ENCODE data around the gene NCOA1.

Gene NCOA1

GRCh38 chr2:24497685-24498084, 6.6 kb downstream of the NCOA1 start:
- CTCF ChIA-PET = interaction anchor here (1.0 kb wide), 1 partner anchor 76 kb away, joined by 3 read pairs; no protein-coding TSS in a partner anchor

GRCh38 chr2:24498121-24498520, 7.1 kb downstream of the NCOA1 start:
- POLR2A ChIA-PET = no interaction called here
- CTCF ChIA-PET = interaction anchor here (1.0 kb wide), 1 partner anchor 76 kb away, joined by 3 read pairs; no protein-coding TSS in a partner anchor
- TF ChIP-seq FOXM1 (IDR thresholded peaks at IDR 0.05; ENCODE audit: borderline replicate concordance) = no peak
- TF ChIP-seq PKNOX1 (IDR thresholded peaks at IDR 0.05) = no peak
- no peak for TF ChIP-seq FOXK2 (IDR thresholded peaks at IDR 0.05)
- no peak for TF ChIP-seq FOXA1 (IDR thresholded peaks at IDR 0.05)
- TF ChIP-seq ELF4 (IDR thresholded peaks at IDR 0.05) = no peak
- no peak for TF ChIP-seq HDGF (IDR thresholded peaks at IDR 0.05; ENCODE audit: borderline replicate concordance)
- TF ChIP-seq LEF1 (IDR thresholded peaks at IDR 0.05; ENCODE audit: borderline replicate concordance) = no peak
- TF ChIP-seq ARNT (IDR thresholded peaks at IDR 0.05) = no peak
- TF ChIP-seq ZNF384 (IDR thresholded peaks at IDR 0.05) = no peak
- TF ChIP-seq NFRKB (IDR thresholded peaks at IDR 0.05) = no peak
- no peak for TF ChIP-seq SP1 (IDR thresholded peaks at IDR 0.05)
- no peak for TF ChIP-seq TARDBP (IDR thresholded peaks at IDR 0.05)
- no peak for TF ChIP-seq SUZ12 (IDR thresholded peaks at IDR 0.05)
- DNase-seq (ENCODE audit: extremely low spot score) = no peak

More at GRCh38 chr2:24497685-24498084, 6.6 kb downstream of the NCOA1 start:
- no peak for DNase-seq (ENCODE audit: extremely low spot score)
- POLR2A ChIA-PET = no interaction called here
- TF ChIP-seq FOXK2 (IDR thresholded peaks at IDR 0.05) (no peak), NFRKB (IDR thresholded peaks at IDR 0.05) (no peak), SP1 (IDR thresholded peaks at IDR 0.05) (no peak), FOXA1 (IDR thresholded peaks at IDR 0.05) (no peak), LEF1 (IDR thresholded peaks at IDR 0.05; ENCODE audit: borderline replicate concordance) (no peak), CTBP1 (IDR thresholded peaks at IDR 0.05; ENCODE audit: borderline replicate concordance) (no peak), ELF4 (IDR thresholded peaks at IDR 0.05) (no peak), BHLHE40 (IDR thresholded peaks at IDR 0.05; ENCODE audit: borderline replicate concordance) (no peak), HDGF (IDR thresholded peaks at IDR 0.05; ENCODE audit: borderline replicate concordance) (no peak), PKNOX1 (IDR thresholded peaks at IDR 0.05) (no peak), FOXM1 (IDR thresholded peaks at IDR 0.05; ENCODE audit: borderline replicate concordance) (no peak), L3MBTL2 (conservative IDR thresholded peaks at IDR 0.05) (no peak), ZNF384 (IDR thresholded peaks at IDR 0.05) (no peak), SUZ12 (IDR thresholded peaks at IDR 0.05) (no peak), ARNT (IDR thresholded peaks at IDR 0.05) (no peak), TARDBP (IDR thresholded peaks at IDR 0.05) (no peak)

- ChIA-PET POLR2A (no interaction called here), CTCF (no interaction called here)
- TF ChIP-seq L3MBTL2 (conservative IDR thresholded peaks at IDR 0.05) (no peak), LEF1 (IDR thresholded peaks at IDR 0.05; ENCODE audit: borderline replicate concordance) (no peak), FOXM1 (IDR thresholded peaks at IDR 0.05; ENCODE audit: borderline replicate concordance) (no peak), ZNF384 (IDR thresholded peaks at IDR 0.05) (no peak), HDGF (IDR thresholded peaks at IDR 0.05; ENCODE audit: borderline replicate concordance) (no peak), FOXA1 (IDR thresholded peaks at IDR 0.05) (no peak), NFRKB (IDR thresholded peaks at IDR 0.05) (no peak), TARDBP (IDR thresholded peaks at IDR 0.05) (no peak), ELF4 (IDR thresholded peaks at IDR 0.05) (no peak), SP1 (IDR thresholded peaks at IDR 0.05) (no peak), SUZ12 (IDR thresholded peaks at IDR 0.05) (no peak)
- no peak for DNase-seq (ENCODE audit: extremely low spot score)
These were observed 10.8 kb downstream of the NCOA1 start for GRCh38 chr2:24501813-24502212.

- no peak for TF ChIP-seq FOXK2 (IDR thresholded peaks at IDR 0.05)
- CTCF ChIA-PET = interaction anchor here (0.6 kb wide), 1 partner anchor 107 kb away, joined by 3 read pairs; no protein-coding TSS in a partner anchor
- no peak for DNase-seq (ENCODE audit: extremely low spot score)
- POLR2A ChIA-PET = no interaction called here
These were observed 14.7 kb downstream of the NCOA1 start for GRCh38 chr2:24505534-24506275.

- CTCF ChIA-PET = interaction anchor here (1.4 kb wide), 1 partner anchor 14 kb away, joined by 3 read pairs; no protein-coding TSS in a partner anchor
- no peak for TF ChIP-seq TARDBP (IDR thresholded peaks at IDR 0.05)
- TF ChIP-seq PKNOX1 (IDR thresholded peaks at IDR 0.05) = no peak
- TF ChIP-seq ARNT (IDR thresholded peaks at IDR 0.05) = no peak
- no peak for TF ChIP-seq SUZ12 (IDR thresholded peaks at IDR 0.05)
- TF ChIP-seq ZNF384 (IDR thresholded peaks at IDR 0.05) = no peak
- no peak for TF ChIP-seq LEF1 (IDR thresholded peaks at IDR 0.05; ENCODE audit: borderline replicate concordance)
- TF ChIP-seq FOXK2 (IDR thresholded peaks at IDR 0.05) = no peak
- no peak for TF ChIP-seq FOXM1 (IDR thresholded peaks at IDR 0.05; ENCODE audit: borderline replicate concordance)
- no peak for TF ChIP-seq SP1 (IDR thresholded peaks at IDR 0.05)
- TF ChIP-seq HDGF (IDR thresholded peaks at IDR 0.05; ENCODE audit: borderline replicate concordance) = no peak
- no peak for TF ChIP-seq BHLHE40 (IDR thresholded peaks at IDR 0.05; ENCODE audit: borderline replicate concordance)
- TF ChIP-seq FOXA1 (IDR thresholded peaks at IDR 0.05) = no peak
- TF ChIP-seq ELF4 (IDR thresholded peaks at IDR 0.05) = no peak
- no peak for TF ChIP-seq NFRKB (IDR thresholded peaks at IDR 0.05)
- DNase-seq (ENCODE audit: extremely low spot score) = no peak
- POLR2A ChIA-PET = no interaction called here
These were observed 16.5 kb downstream of the NCOA1 start for GRCh38 chr2:24507549-24507948.

GRCh38 chr2:24508878-24509277, 17.8 kb downstream of the NCOA1 start:
- POLR2A ChIA-PET = no interaction called here
- no peak for DNase-seq (ENCODE audit: extremely low spot score)

More at GRCh38 chr2:24508878-24509277, 17.8 kb downstream of the NCOA1 start:
- CTCF ChIA-PET = no interaction called here
- TF ChIP-seq NFRKB (IDR thresholded peaks at IDR 0.05) (no peak), PKNOX1 (IDR thresholded peaks at IDR 0.05) (no peak), ARNT (IDR thresholded peaks at IDR 0.05) (no peak), ZNF384 (IDR thresholded peaks at IDR 0.05) (no peak), CTBP1 (IDR thresholded peaks at IDR 0.05; ENCODE audit: borderline replicate concordance) (no peak), SP1 (IDR thresholded peaks at IDR 0.05) (no peak), FOXM1 (IDR thresholded peaks at IDR 0.05; ENCODE audit: borderline replicate concordance) (no peak), ELF4 (IDR thresholded peaks at IDR 0.05) (no peak)

Data from HEK293T (cell line).